ENCODE measurements around the gene MRPS21.

MRPS21 gene

GRCh38 chr1:150281758-150282557, 11.7 kb upstream of the MRPS21 start, which contains the start of gene CIART:
TSS of gene CIART (plus strand) at chr1:150282554. CDS start at chr1:150283268, 714 bp downstream.
- peak within 1 kb of the TSS; percentile 97 for H2AFZ ChIP-seq (ENCODE audit: low read length)

GRCh38 chr1:150282558-150282958, 11.1 kb upstream of the MRPS21 start:
- peak overlapping the region; percentile 100 for H3K4me2 ChIP-seq (ENCODE audit: low read depth, low read length, poor library complexity, severe bottlenecking)
- no peaks in the 10 kb centered on the region for H3F3A ChIP-seq (ENCODE audit: low read depth)
- H3K27me3 ChIP-seq (ENCODE audit: insufficient read depth, low read length, poor library complexity, severe bottlenecking) = no peaks in the 10 kb centered on the region
- TF ChIP-seq EZH2phosphoT487 (IDR thresholded peaks at IDR 0.05; ENCODE audit: borderline replicate concordance) (no peak), CTCF (conservative IDR thresholded peaks at IDR 0.05; ENCODE audit: low read length) (no peak)
- peaks cover 14% of the 10 kb centered on the region for H3K4me1 ChIP-seq (ENCODE audit: insufficient read depth, low read length, poor library complexity, severe bottlenecking)
- H3K9me2 ChIP-seq (replicated peaks; ENCODE audit: low read depth, low read length) = no peaks in the 10 kb centered on the region
- peak overlapping the region; percentile 86 for H3K4me3 ChIP-seq (ENCODE audit: low read length, poor library complexity, severe bottlenecking)
- no peaks in the 10 kb centered on the region for H3K9me3 ChIP-seq (ENCODE audit: insufficient read depth, low read depth, low read length)
- peak overlapping the region; percentile 61 for H3K9ac ChIP-seq (ENCODE audit: low read depth, low read length, poor library complexity, severe bottlenecking)
- peak overlapping the region; percentile 42; the same call in 1 of the 2 replicates for H2AFZ ChIP-seq (ENCODE audit: low read length)
- peaks cover 24% of the 10 kb centered on the region for H3K79me2 ChIP-seq (ENCODE audit: insufficient read depth, low read length)
- H3K36me3 ChIP-seq (ENCODE audit: insufficient read depth, low read length) = peaks cover 13% of the 10 kb centered on the region; the same call in 1 of the 2 replicates
- no peaks in the 10 kb centered on the region for H4K20me1 ChIP-seq (ENCODE audit: insufficient read depth, low read length, poor library complexity, severe bottlenecking)

More at GRCh38 chr1:150281758-150282557, 11.7 kb upstream of the MRPS21 start, which contains the start of gene CIART:
- Histone ChIP-seq H3K27me3 (ENCODE audit: insufficient read depth, low read length, poor library complexity, severe bottlenecking) (no peaks in the 10 kb centered on the region), H3K9ac (ENCODE audit: low read depth, low read length, poor library complexity, severe bottlenecking) (peak within 1 kb of the TSS; percentile 72), H3K9me2 (replicated peaks; ENCODE audit: low read depth, low read length) (no peaks in the 10 kb centered on the region), H4K20me1 (ENCODE audit: insufficient read depth, low read length, poor library complexity, severe bottlenecking) (no peaks in the 10 kb centered on the region), H3K36me3 (ENCODE audit: insufficient read depth, low read length) (peaks cover 10% of the 10 kb centered on the region; the same call in 1 of the 2 replicates), H3K4me2 (ENCODE audit: low read depth, low read length, poor library complexity, severe bottlenecking) (peak within 1 kb of the TSS; percentile 100), H3K79me2 (ENCODE audit: insufficient read depth, low read length) (peaks cover 24% of the 10 kb centered on the region), H3K4me1 (ENCODE audit: insufficient read depth, low read length, poor library complexity, severe bottlenecking) (peaks cover 14% of the 10 kb centered on the region), H3F3A (ENCODE audit: low read depth) (no peaks in the 10 kb centered on the region), H3K4me3 (ENCODE audit: low read length, poor library complexity, severe bottlenecking) (peak within 1 kb of the TSS; percentile 86), H3K9me3 (ENCODE audit: insufficient read depth, low read depth, low read length) (no peaks in the 10 kb centered on the region)
- TF ChIP-seq CTCF (conservative IDR thresholded peaks at IDR 0.05; ENCODE audit: low read length) (no peak), EZH2phosphoT487 (IDR thresholded peaks at IDR 0.05; ENCODE audit: borderline replicate concordance) (no peak)

- no peaks in the 10 kb centered on the region for H4K20me1 ChIP-seq (ENCODE audit: insufficient read depth, low read length, poor library complexity, severe bottlenecking)
- peaks cover 24% of the 10 kb centered on the region for H3K79me2 ChIP-seq (ENCODE audit: insufficient read depth, low read length)
- no peak for TF ChIP-seq EZH2phosphoT487 (IDR thresholded peaks at IDR 0.05; ENCODE audit: borderline replicate concordance)
- TF ChIP-seq CTCF (conservative IDR thresholded peaks at IDR 0.05; ENCODE audit: low read length) = no peak
- no peaks in the 10 kb centered on the region for H3K9me2 ChIP-seq (replicated peaks; ENCODE audit: low read depth, low read length)
- peaks cover 14% of the 10 kb centered on the region for H3K4me1 ChIP-seq (ENCODE audit: insufficient read depth, low read length, poor library complexity, severe bottlenecking)
- H3K9me3 ChIP-seq (ENCODE audit: insufficient read depth, low read depth, low read length) = no peaks in the 10 kb centered on the region
- H3F3A ChIP-seq (ENCODE audit: low read depth) = no peaks in the 10 kb centered on the region
- peak overlapping the region; percentile 61 for H3K9ac ChIP-seq (ENCODE audit: low read depth, low read length, poor library complexity, severe bottlenecking)
- peak overlapping the region; percentile 86 for H3K4me3 ChIP-seq (ENCODE audit: low read length, poor library complexity, severe bottlenecking)
- peaks cover 13% of the 10 kb centered on the region; the same call in 1 of the 2 replicates for H3K36me3 ChIP-seq (ENCODE audit: insufficient read depth, low read length)
- no peaks in the 10 kb centered on the region for H3K27me3 ChIP-seq (ENCODE audit: insufficient read depth, low read length, poor library complexity, severe bottlenecking)
- H2AFZ ChIP-seq (ENCODE audit: low read length) = no peak overlapping the region
- peak overlapping the region; percentile 100 for H3K4me2 ChIP-seq (ENCODE audit: low read depth, low read length, poor library complexity, severe bottlenecking)
Measured at GRCh38 chr1:150283260-150283659, 10.4 kb upstream of the MRPS21 start.

All from Loucy (cell line).